Breast epithelium (tissue), 4 donors: ENCODE data around the gene NGFR. TPM values are rescaled to one million over a fixed set of nuclear protein-coding genes. Genes with fewer than 3 reads are reported as not detected.

ENCODE experiments used
- DNase-seq, 2 donors: peaks; one replicate each; pipeline ENCODE4 v3.0.0-alpha.2; 2019; ENCODE audit warnings: low spot score in 2 of 2
- H3K27ac ChIP-seq, 2 donors: fragments of 200-600 bp; sonication (generic) in 1 of 2; one replicate each; pipeline ENCODE4 v1.5.1; 2016 to 2019; ENCODE audit warnings: mild to moderate bottlenecking in 1 of 2
- H3K27me3 ChIP-seq, 2 donors: fragments of 200-600 bp; sonication (generic) in 1 of 2; one replicate each; pipeline versions ENCODE4 v1.5.1 to v1.6.0; 2017 to 2019; ENCODE audit warnings: control low read depth in 1 of 2, mild to moderate bottlenecking in 1 of 2
- H3K36me3 ChIP-seq: fragments of 200-600 bp; one replicate; pipeline ENCODE4 v1.5.1; 2019
- H3K4me1 ChIP-seq, 2 donors: fragments of 200-600 bp; sonication (generic); one replicate each; pipeline ENCODE4 v1.5.1; 2016 to 2019; ENCODE audit warnings: control low read depth in 1 of 2
- H3K4me3 ChIP-seq, 3 donors: fragments of 200-600 bp; sonication (generic); 1 replicate in 2 of 3; 2 replicates in 1 of 3; pipeline ENCODE4 v1.5.1; 2016 to 2019; ENCODE audit warnings: mild to moderate bottlenecking in 3 of 3, moderate library complexity in 2 of 3
- H3K9me3 ChIP-seq, 2 donors: fragments of 200-600 bp; sonication (generic) in 1 of 2; one replicate each; pipeline ENCODE4 v1.5.1; 2016 to 2019; ENCODE audit warnings: control low read depth in 1 of 2
- POLR2A ChIP-seq: fragments of 450-650 bp; IDR thresholded peaks from one replicate; pipeline ENCODE4 v1.6.1; 2016; ENCODE audit warnings: antibody characterized with exemption, mild to moderate bottlenecking, moderate library complexity
- POLR2AphosphoS5 ChIP-seq, 3 donors: sonication (generic); formaldehyde crosslinking; IDR thresholded peaks; one replicate each; pipeline ENCODE4 v1.6.1; 2017; ENCODE audit warnings: antibody characterized with exemption in 3 of 3
- intact Hi-C: fragments of 100-400 bp; cut with DNase I; formaldehyde crosslinking; loops from one replicate; pipeline ENCODE4 v1.15.1; 2023; ENCODE audit warnings: low total_unique reads
- total RNA-seq, 3 donors: library from RNA; depleted of rRNA; stranded (reverse); fragments of >200 nt; gene quantifications; one replicate each; pipeline ENCODE4 v1.1.0, GENCODE V29; 2016
- TF ChIP-seq, protein P1 (sequence below), 3 donors: fragments of 450-650 bp; IDR thresholded peaks; one replicate each; pipeline ENCODE4 v1.5.1; 2016 to 2017; ENCODE audit warnings: antibody characterized with exemption in 3 of 3, mild to moderate bottlenecking in 3 of 3, moderate library complexity in 3 of 3

Gene NGFR
- total RNA-seq, 3 donors from 2014 or later, result 3.4 to 27.8 (median 17.7) TPM

DNA sequence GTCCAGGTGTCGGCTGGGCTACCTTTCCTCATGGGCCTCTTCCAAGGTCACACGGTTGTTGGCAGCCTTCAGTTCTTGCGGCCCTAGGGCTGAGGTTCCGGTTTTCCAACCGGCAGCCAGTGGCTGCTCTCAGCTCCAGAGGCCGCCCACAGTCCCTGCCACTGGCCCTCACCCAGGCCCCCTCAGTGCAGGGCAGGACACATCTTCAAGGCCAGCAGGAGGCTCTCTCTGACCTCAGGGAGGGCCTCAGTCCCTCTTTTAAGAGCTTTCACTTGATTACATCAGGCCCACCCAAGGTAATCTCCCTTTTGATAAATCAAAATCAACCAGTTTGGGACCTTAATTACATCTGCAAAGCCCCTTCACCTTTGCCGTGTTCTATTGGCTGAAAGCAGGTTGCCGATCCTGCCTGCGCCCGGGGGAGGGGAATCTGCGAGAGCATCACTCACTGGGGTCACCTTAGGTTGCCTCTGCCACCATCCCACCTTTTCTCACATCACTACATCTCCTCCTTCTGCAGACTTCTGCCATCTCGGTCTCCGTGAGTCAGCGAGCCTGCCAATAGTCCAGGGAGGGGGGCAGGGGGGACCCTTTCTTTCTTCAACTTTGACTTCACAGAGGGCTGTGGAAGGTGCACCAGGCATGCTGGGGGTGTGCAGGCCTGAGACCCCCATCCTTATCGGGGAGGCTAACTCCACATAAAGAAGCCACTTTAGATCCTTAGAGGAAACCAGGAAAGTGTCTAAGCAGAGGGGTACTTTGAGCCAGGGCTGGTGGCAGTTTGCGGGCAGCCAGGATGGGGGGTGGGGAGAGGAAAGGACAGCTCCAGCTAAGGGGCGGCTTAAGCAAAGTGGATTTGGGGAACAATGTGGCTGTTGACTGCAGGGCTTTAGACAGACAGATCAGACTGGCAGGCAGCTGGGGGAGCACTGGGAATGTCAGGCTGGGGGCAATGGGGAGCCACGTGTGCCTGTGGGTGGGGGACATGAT, 51.7 kb downstream of the NGFR start:
- Histone ChIP-seq H3K9me3 (no peaks in the 10 kb centered on the region), H3K27me3 (no peaks in the 10 kb centered on the region), H3K4me1 (peaks cover 0 to 9% of the 10 kb centered on the region in 2 donors), H3K27ac (no peak overlapping the region), H3K36me3 (no peaks in the 10 kb centered on the region), H3K4me3 (no peak overlapping the region)
- intact Hi-C loops, result loop anchor here (5.0 kb wide), 2 partner anchors 110 to 330 kb away; no protein-coding TSS in a partner anchor
- no peak for DNase-seq
- TF ChIP-seq, protein P1, sequence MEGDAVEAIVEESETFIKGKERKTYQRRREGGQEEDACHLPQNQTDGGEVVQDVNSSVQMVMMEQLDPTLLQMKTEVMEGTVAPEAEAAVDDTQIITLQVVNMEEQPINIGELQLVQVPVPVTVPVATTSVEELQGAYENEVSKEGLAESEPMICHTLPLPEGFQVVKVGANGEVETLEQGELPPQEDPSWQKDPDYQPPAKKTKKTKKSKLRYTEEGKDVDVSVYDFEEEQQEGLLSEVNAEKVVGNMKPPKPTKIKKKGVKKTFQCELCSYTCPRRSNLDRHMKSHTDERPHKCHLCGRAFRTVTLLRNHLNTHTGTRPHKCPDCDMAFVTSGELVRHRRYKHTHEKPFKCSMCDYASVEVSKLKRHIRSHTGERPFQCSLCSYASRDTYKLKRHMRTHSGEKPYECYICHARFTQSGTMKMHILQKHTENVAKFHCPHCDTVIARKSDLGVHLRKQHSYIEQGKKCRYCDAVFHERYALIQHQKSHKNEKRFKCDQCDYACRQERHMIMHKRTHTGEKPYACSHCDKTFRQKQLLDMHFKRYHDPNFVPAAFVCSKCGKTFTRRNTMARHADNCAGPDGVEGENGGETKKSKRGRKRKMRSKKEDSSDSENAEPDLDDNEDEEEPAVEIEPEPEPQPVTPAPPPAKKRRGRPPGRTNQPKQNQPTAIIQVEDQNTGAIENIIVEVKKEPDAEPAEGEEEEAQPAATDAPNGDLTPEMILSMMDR (IDR thresholded peaks at IDR 0.05), result no peak
- TF ChIP-seq POLR2A, result no peak
- no peak for TF ChIP-seq POLR2AphosphoS5 (IDR thresholded peaks at IDR 0.05)

DNA sequence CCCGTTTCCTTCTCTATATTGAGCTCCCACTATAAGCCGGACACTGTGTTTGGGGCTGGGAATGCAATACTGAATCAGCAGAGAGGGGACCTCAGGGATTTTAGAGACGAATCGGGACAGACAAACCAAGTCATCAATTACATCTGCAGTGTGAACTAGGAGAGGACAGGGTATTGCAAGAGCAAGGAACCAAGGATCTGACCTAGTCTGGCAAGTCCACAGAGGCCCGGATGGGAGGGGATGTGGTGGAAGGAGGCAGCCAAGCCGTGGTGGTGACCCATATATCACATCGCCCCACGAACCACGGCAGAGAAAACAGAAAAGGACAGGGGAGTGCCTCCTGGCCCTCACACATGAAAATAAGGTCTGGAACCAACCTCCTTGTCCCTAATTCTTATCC, 52.5 kb downstream of the NGFR start:
- peaks cover 0 to 9% of the 10 kb centered on the region in 2 donors for H3K4me1 ChIP-seq
- no peaks in the 10 kb centered on the region for H3K36me3 ChIP-seq
- no peak overlapping the region for H3K4me3 ChIP-seq
- intact Hi-C loops, result loop anchor here (5.0 kb wide), 2 partner anchors 110 to 330 kb away; no protein-coding TSS in a partner anchor
- no peak for DNase-seq
- H3K27ac ChIP-seq, result no peak overlapping the region
- TF ChIP-seq, protein P1 (IDR thresholded peaks at IDR 0.05), result no peak
- TF ChIP-seq POLR2A (no peak), POLR2AphosphoS5 (IDR thresholded peaks at IDR 0.05) (no peak)
- no peaks in the 10 kb centered on the region for H3K9me3 ChIP-seq
- H3K27me3 ChIP-seq, result no peaks in the 10 kb centered on the region

DNA sequence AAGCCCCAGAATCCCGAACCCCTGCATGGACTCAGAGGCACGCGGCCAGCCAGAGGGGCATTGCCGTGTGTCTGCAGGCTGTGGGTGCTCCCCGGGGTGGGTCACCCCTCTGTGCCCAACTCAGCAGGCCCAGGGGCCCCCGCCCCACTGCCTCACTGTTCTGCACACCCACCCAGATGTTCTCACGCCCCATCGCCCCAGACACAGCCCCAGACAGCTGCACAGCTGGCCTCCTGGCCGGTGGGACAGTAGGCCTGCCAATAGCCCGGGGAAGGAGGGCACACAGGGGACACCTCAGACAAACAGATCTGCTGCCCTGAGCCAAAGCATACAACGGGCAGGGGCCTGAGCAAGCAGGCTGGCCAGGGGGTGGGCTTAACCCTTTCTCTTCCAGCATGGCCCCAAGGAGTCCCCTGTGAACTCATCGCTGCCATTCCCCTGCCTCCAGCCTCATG, 53.0 kb downstream of the NGFR start:
- intact Hi-C loops, result loop anchor here (5.0 kb wide), 2 partner anchors 111 to 331 kb away; no protein-coding TSS in a partner anchor
- TF ChIP-seq, protein P1 (IDR thresholded peaks at IDR 0.05), result no peak
- TF ChIP-seq POLR2AphosphoS5 (IDR thresholded peaks at IDR 0.05) (no peak), POLR2A (no peak)
- H3K27ac ChIP-seq, result no peak overlapping the region
- DNase-seq, result no peak
- no peaks in the 10 kb centered on the region for H3K27me3 ChIP-seq
- no peak overlapping the region for H3K4me3 ChIP-seq
- no peaks in the 10 kb centered on the region for H3K36me3 ChIP-seq
- H3K9me3 ChIP-seq, result no peaks in the 10 kb centered on the region
- H3K4me1 ChIP-seq, result peaks cover 0 to 9% of the 10 kb centered on the region in 2 donors

DNA sequence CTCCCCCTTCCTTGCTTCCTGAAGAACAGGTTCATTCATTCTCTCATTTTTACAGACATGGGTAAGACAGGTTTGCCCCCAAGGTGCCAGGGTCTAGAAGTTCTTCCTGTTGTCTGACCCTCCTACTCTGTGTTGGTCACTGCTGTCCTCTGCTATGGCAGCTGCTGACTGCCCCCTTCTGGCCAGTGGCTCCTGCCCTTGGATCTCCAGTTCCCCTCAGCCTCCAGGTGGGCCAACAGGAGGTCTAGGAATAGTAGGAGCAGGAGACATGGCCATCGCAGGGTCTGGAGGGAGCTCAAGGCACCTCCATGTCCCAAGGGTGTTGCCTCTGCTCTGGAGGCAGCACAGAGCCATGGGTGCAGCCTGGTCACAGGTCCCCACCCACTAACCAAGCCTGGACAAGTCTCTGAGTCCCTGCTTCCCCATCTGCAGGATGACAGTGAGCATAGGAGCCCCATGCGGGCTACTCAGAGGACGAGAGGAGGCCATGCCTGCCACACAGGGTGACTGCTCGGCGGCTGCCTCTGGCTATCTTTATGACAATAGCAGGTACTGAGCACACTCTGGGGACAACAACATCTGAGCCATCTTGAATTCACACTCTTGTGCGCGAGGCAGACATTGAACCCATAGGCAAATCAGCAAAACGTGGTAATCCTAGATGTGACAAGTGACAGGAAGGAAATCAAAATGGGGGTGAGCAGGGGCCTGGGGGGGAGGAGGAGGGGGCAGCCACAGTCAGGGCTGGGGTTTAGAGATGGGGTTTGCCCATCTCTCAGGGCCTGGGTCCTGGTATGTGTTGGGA, 53.6 kb downstream of the NGFR start:
- intact Hi-C loops, result loop anchor here (5.0 kb wide), 2 partner anchors 111 to 331 kb away; no protein-coding TSS in a partner anchor
- Histone ChIP-seq H3K4me1 (peaks cover 0 to 9% of the 10 kb centered on the region in 2 donors), H3K36me3 (no peaks in the 10 kb centered on the region), H3K27me3 (no peaks in the 10 kb centered on the region), H3K4me3 (no peak overlapping the region), H3K27ac (no peak overlapping the region), H3K9me3 (no peaks in the 10 kb centered on the region)
- DNase-seq, result no peak
- TF ChIP-seq POLR2AphosphoS5 (IDR thresholded peaks at IDR 0.05) (no peak), POLR2A (no peak)
- TF ChIP-seq, protein P1 (IDR thresholded peaks at IDR 0.05), result peak in 2 of 3 donors; percentile 33 to 72
